GOT3 (cell line): ENCODE measurements around the gene RMC1.
"Not testable (repeated sequence)": the region's sequence is repeated elsewhere in the genome, so short reads cannot be mapped to it uniquely, and the experiment has no call there.

Source experiments
- DNase-seq: peaks from one replicate; lab custom pipeline; 2025; ENCODE audit warnings: mixed read lengths; lab: John Stamatoyannopoulos, UW

The RMC1 gene

GRCh38 chr18:23563377-23564043 lies 60.2 kb downstream of the RMC1 start:
- no peak for DNase-seq

- DNase-seq = no peak
These were observed 62.7 kb downstream of the RMC1 start for GRCh38 chr18:23565916-23566547.

- no peak for DNase-seq
These were observed 64.4 kb downstream of the RMC1 start for GRCh38 chr18:23567671-23568070.

- no peak for DNase-seq
These were observed 65.2 kb downstream of the RMC1 start for GRCh38 chr18:23568281-23569138.

- DNase-seq = no peak
These were observed 66.2 kb downstream of the RMC1 start for GRCh38 chr18:23569299-23570063.

GRCh38 chr18:23570912-23571504 lies 67.7 kb downstream of the RMC1 start:
- DNase-seq = no peak

GRCh38 chr18:23572012-23572411 lies 68.7 kb downstream of the RMC1 start:
- no peak for DNase-seq

GRCh38 chr18:23572570-23572969 lies 69.3 kb downstream of the RMC1 start:
- no peak for DNase-seq

- DNase-seq = no peak
These were observed 69.7 kb downstream of the RMC1 start for GRCh38 chr18:23573020-23573419.

- no peak for DNase-seq
These were observed 70.5 kb downstream of the RMC1 start for GRCh38 chr18:23573626-23574431.

GRCh38 chr18:23574611-23575308 lies 71.4 kb downstream of the RMC1 start:
- DNase-seq = no peak

- no peak for DNase-seq
These were observed 72.0 kb downstream of the RMC1 start for GRCh38 chr18:23575309-23575651.

- not testable (repeated sequence) for DNase-seq
These were observed 74.2 kb downstream of the RMC1 start for GRCh38 chr18:23577521-23577920.

- DNase-seq = no peak
These were observed 74.9 kb downstream of the RMC1 start for GRCh38 chr18:23578067-23578701.

GRCh38 chr18:23578891-23579653 lies 75.8 kb downstream of the RMC1 start:
- DNase-seq = no peak

GRCh38 chr18:23580677-23581367 lies 77.5 kb downstream of the RMC1 start:
- DNase-seq = no peak
